B cell (primary cell): Measurements from ENCODE around the gene AP1G1. TPM values are rescaled to one million over a fixed set of nuclear protein-coding genes. Genes with fewer than 3 reads are reported as not detected.
A peak's percentile ranks its signal among the peaks of the same experiment; 100 is the strongest.
"Not testable (repeated sequence)": the region's sequence is repeated elsewhere in the genome, so short reads cannot be mapped to it uniquely, and the experiment has no call there.

Experiments used
- ATAC-seq: fragments of 200-7000 bp; cut with Tn5 transposase; one replicate; pipeline ENCODE4 v1.10.0; 2021; ENCODE audit warnings: low read depth, mild to moderate bottlenecking, moderate number of reproducible peaks, moderate library complexity
- CTCF ChIA-PET: fragments of 350-600 bp; sonication (Branson Sonifier 250); formaldehyde crosslinking; loops from one replicate; lab custom pipeline; 2021; ENCODE audit warnings: antibody characterized with exemption, inconsistent platforms; lab: Charles Lee
- POLR2A ChIA-PET: fragments of 350-600 bp; sonication (Branson Sonifier 250); formaldehyde crosslinking; loops from one replicate; lab custom pipeline; 2021; ENCODE audit warnings: antibody characterized with exemption; lab: Charles Lee
- DNase-seq: peaks from one replicate; pipeline ENCODE4 v3.0.0; 2013
- H2AFZ ChIP-seq: 2 replicates; pipeline ENCODE4 v1.6.1; 2012; ENCODE audit warnings: mild to moderate bottlenecking, low read depth, low read length; ENCODE audit not compliant: insufficient read depth, poor library complexity, severe bottlenecking
- H3K27ac ChIP-seq, 2 donors: 1 replicate in 1 of 2; 2 replicates in 1 of 2; pipeline ENCODE4 v1.5.1; 2012 to 2013; ENCODE audit warnings: low read length in 2 of 2, mild to moderate bottlenecking in 2 of 2, moderate library complexity in 1 of 2
- H3K27me3 ChIP-seq, 4 experiments: fragments of 200-600 bp in 1 of 4; sonication (generic) in 1 of 4; replicated peaks in 1 of 4; 1 replicate in 2 of 4; 2 replicates in 2 of 4; pipeline versions ENCODE4 v1.6.1 to v1.7.0; 2013 to 2016; ENCODE audit warnings: low read length in 3 of 4, mild to moderate bottlenecking in 2 of 4, mixed read lengths in 1 of 4, moderate library complexity in 1 of 4; ENCODE audit not compliant: insufficient read depth in 4 of 4, control insufficient read depth in 3 of 4; ENCODE audit errors: control extremely low read depth in 1 of 4
- H3K36me3 ChIP-seq, 2 experiments: replicated peaks in 1 of 2; 1 replicate in 1 of 2; 2 replicates in 1 of 2; pipeline versions ENCODE4 v1.6.1 to v1.7.1; 2013; ENCODE audit warnings: low read length in 1 of 2; ENCODE audit not compliant: insufficient read depth in 2 of 2, control insufficient read depth in 1 of 2; ENCODE audit errors: control extremely low read depth in 1 of 2, extremely low read depth in 1 of 2
- H3K4me1 ChIP-seq, 2 donors: fragments of 200-600 bp in 1 of 2; sonication (generic) in 1 of 2; 1 replicate in 1 of 2; 2 replicates in 1 of 2; pipeline versions ENCODE4 v1.5.1 to v1.6.1; 2013 to 2017; ENCODE audit warnings: low read length in 2 of 2; ENCODE audit not compliant: control insufficient read depth in 2 of 2, insufficient read depth in 2 of 2
- H3K4me2 ChIP-seq: replicated peaks from 2 replicates; pipeline ENCODE3; 2012; ENCODE audit warnings: mild to moderate bottlenecking, low read depth, low read length; ENCODE audit not compliant: poor library complexity, severe bottlenecking
- H3K4me3 ChIP-seq, 5 experiments: fragments of 200-600 bp in 1 of 5; sonication (generic) in 1 of 5; 1 replicate in 3 of 5; 2 replicates in 2 of 5; pipeline versions ENCODE4 v1.5.1 to v1.7.0; 2011 to 2016; ENCODE audit warnings: low read length in 4 of 5, mild to moderate bottlenecking in 4 of 5, low read depth in 2 of 5, control low read depth in 1 of 5, moderate library complexity in 1 of 5; ENCODE audit not compliant: insufficient read depth in 1 of 5; ENCODE audit errors: control extremely low read depth in 1 of 5, extremely low read depth in 1 of 5
- H3K79me2 ChIP-seq: fragments of 200-600 bp; sonication (generic); one replicate; pipeline ENCODE4 v1.6.0; 2016; ENCODE audit warnings: low read length; ENCODE audit not compliant: control insufficient read depth, insufficient read depth
- H3K9ac ChIP-seq: fragments of 200-600 bp; sonication (generic); 2 replicates; pipeline ENCODE4 v1.6.1; 2017; ENCODE audit warnings: mild to moderate bottlenecking, low read length, moderate library complexity
- H3K9me3 ChIP-seq, 3 donors: one replicate each; pipeline versions ENCODE4 v1.6.1 to v1.7.1; 2013; ENCODE audit warnings: low read length in 2 of 3; ENCODE audit not compliant: control insufficient read depth in 2 of 3, insufficient read depth in 1 of 3; ENCODE audit errors: control extremely low read depth in 1 of 3
- H4K20me1 ChIP-seq: 2 replicates; pipeline ENCODE4 v1.6.0; 2012; ENCODE audit warnings: mild to moderate bottlenecking, low read length; ENCODE audit not compliant: insufficient read depth, control insufficient read depth, poor library complexity, severe bottlenecking
- H3K27ac Mint-ChIP-seq: one replicate; pipeline ENCODE4 v1.8.0; 2021; ENCODE audit warnings: mixed read lengths
- H3K27me3 Mint-ChIP-seq: one replicate; pipeline ENCODE4 v1.8.0; 2021; ENCODE audit warnings: mixed read lengths
- H3K4me1 Mint-ChIP-seq: one replicate; pipeline ENCODE4 v1.8.0; 2021; ENCODE audit warnings: mixed read lengths
- H3K4me3 Mint-ChIP-seq: one replicate; pipeline ENCODE4 v1.8.0; 2021; ENCODE audit warnings: mixed read lengths
- H3K9me3 Mint-ChIP-seq: one replicate; pipeline ENCODE4 v1.8.0; 2022; ENCODE audit warnings: mixed read lengths; ENCODE audit not compliant: insufficient read depth
- EZH2 ChIP-seq: IDR thresholded peaks from 2 replicates; pipeline ENCODE4 v1.6.1; 2012; ENCODE audit warnings: borderline replicate concordance, low read depth, mild to moderate bottlenecking, moderate library complexity, low read length; ENCODE audit not compliant: insufficient read depth, poor library complexity, severe bottlenecking
- WGBS: methylation state at CpG from one replicate; pipeline ENCODE4 v1.1.5; 2013; ENCODE audit warnings: missing lambda C conversion rate; ENCODE audit not compliant: insufficient coverage; 5-methylcytosine and 5-hydroxymethylcytosine counted together
- intact Hi-C: fragments of 100-400 bp; cut with micrococcal nuclease; formaldehyde crosslinking; loops from one replicate; pipeline ENCODE4 v1.10.0; 2022
- polyA plus RNA-seq: library from polyadenylated mRNA; depleted of rRNA; stranded (reverse); fragments of >200 nt; gene quantifications from 2 replicates; pipeline ENCODE4 v1.2.3, GENCODE V29; 2012
- total RNA-seq, 2 donors: library from RNA; stranded (reverse); fragments of 120-200 nt in 1 of 2; gene quantifications; 1 replicate in 1 of 2; 2 replicates in 1 of 2; pipeline versions ENCODE4 v1.2.3 to v1.2.4, GENCODE V29; 2013 to 2022
- TF ChIP-seq, protein P1 (sequence below): fragments of 200-600 bp; IDR thresholded peaks from one replicate; pipeline ENCODE4 v1.8.0; 2022; ENCODE audit warnings: antibody characterized with exemption, mild to moderate bottlenecking

AP1G1 gene
- total and polyA plus RNA-seq, 2 donors (not counting 1 experiment from before 2014, with no cell fraction given) = 43.8 to 142 TPM

- Mint-ChIP-seq H3K27ac (no peak overlapping the region), H3K4me1 (no peaks in the 10 kb centered on the region), H3K27me3 (no peaks in the 10 kb centered on the region), H3K4me3 (no peak overlapping the region), H3K9me3 (no peaks in the 10 kb centered on the region)
- no peaks in the 10 kb centered on the region for H3K27me3 ChIP-seq
- no peaks in the 10 kb centered on the region for H4K20me1 ChIP-seq
- DNase-seq (no peak), ATAC-seq (no peak)
- no peak overlapping the region for H3K9ac ChIP-seq
- TF ChIP-seq, protein P1, sequence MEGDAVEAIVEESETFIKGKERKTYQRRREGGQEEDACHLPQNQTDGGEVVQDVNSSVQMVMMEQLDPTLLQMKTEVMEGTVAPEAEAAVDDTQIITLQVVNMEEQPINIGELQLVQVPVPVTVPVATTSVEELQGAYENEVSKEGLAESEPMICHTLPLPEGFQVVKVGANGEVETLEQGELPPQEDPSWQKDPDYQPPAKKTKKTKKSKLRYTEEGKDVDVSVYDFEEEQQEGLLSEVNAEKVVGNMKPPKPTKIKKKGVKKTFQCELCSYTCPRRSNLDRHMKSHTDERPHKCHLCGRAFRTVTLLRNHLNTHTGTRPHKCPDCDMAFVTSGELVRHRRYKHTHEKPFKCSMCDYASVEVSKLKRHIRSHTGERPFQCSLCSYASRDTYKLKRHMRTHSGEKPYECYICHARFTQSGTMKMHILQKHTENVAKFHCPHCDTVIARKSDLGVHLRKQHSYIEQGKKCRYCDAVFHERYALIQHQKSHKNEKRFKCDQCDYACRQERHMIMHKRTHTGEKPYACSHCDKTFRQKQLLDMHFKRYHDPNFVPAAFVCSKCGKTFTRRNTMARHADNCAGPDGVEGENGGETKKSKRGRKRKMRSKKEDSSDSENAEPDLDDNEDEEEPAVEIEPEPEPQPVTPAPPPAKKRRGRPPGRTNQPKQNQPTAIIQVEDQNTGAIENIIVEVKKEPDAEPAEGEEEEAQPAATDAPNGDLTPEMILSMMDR = no peak
- no peak for TF ChIP-seq EZH2
- ChIA-PET POLR2A (no interaction called here), CTCF (interaction anchor here (0.7 to 1.3 kb wide), 2 partner anchors 9 to 12 kb away, joined by 3 to 6 read pairs; no protein-coding TSS in a partner anchor)
- H3K36me3 ChIP-seq = no peaks in the 10 kb centered on the region
- 92% methylated on average over 5 of the region's 5 CpGs for WGBS
- H3K4me2 ChIP-seq = no peak overlapping the region
- intact Hi-C loops = no loop called here
- H3K4me1 ChIP-seq = no peaks in the 10 kb centered on the region
- H3K4me3 ChIP-seq = no peak overlapping the region
- H3K9me3 ChIP-seq = no peaks in the 10 kb centered on the region
- H3K79me2 ChIP-seq = no peaks in the 10 kb centered on the region
- no peak overlapping the region for H3K27ac ChIP-seq
- no peak overlapping the region for H2AFZ ChIP-seq
Observed at GRCh38 chr16:71826533-71827017, 17.9 kb upstream of the AP1G1 start.

- CTCF ChIA-PET = interaction anchor here (1.7 kb wide), 1 partner anchor 66 kb away, joined by 5 read pairs; no protein-coding TSS in a partner anchor
- H3K27me3 Mint-ChIP-seq, H3K79me2 ChIP-seq, H3K36me3 ChIP-seq, H3K4me3 ChIP-seq, ATAC-seq, DNase-seq, intact Hi-C loops, H4K20me1 ChIP-seq, H3K9me3 ChIP-seq, H3K27ac ChIP-seq, H3K9ac ChIP-seq, H3K27me3 ChIP-seq, H3K9me3 Mint-ChIP-seq: not testable (repeated sequence)
- peak overlapping the region; percentile 19 for H3K4me2 ChIP-seq
- H3K4me1 ChIP-seq = peaks cover 0 to 20% of the 10 kb centered on the region in 2 donors
- H2AFZ ChIP-seq = peak overlapping the region; percentile 27
- Mint-ChIP-seq H3K27ac (peak overlapping the region; percentile 92), H3K4me3 (peak overlapping the region; percentile 73), H3K4me1 (peaks cover 17% of the 10 kb centered on the region)
- WGBS = 65% methylated on average over 7 of the region's 10 CpGs
- POLR2A ChIA-PET = interaction anchor here (0.6 to 1.9 kb wide), 4 partner anchors 8 to 249 kb away, joined by 3 to 12 read pairs (median 3); partner anchors contain the start of gene AP1G1
Observed at GRCh38 chr16:71817155-71817500, 8.5 kb upstream of the AP1G1 start.
